IPS-NIHi7 (cell line): ENCODE data around the gene HYI.
"Not testable (repeated sequence)": the region's sequence is repeated elsewhere in the genome, so short reads cannot be mapped to it uniquely, and the experiment has no call there.

ENCODE experiments used
- DNase-seq: peaks from one replicate; pipeline ENCODE4 v3.0.0; 2012; ENCODE audit warnings: mixed read lengths; ENCODE audit errors: extremely low spot score

Gene HYI

GRCh38 chr1:43453442-43454269 lies at the start of gene HYI:
HYI (minus strand) TSS chr1:43453931; CDS start chr1:43453793, 138 bp downstream.
- peak; percentile 89 for DNase-seq

- DNase-seq, result not testable (repeated sequence)
Observed at GRCh38 chr1:43501806-43502205, 48.1 kb upstream of the HYI start.

- no peak for DNase-seq
Observed at GRCh38 chr1:43499898-43500297, 46.2 kb upstream of the HYI start.

GRCh38 chr1:43495204-43495603 lies 41.5 kb upstream of the HYI start:
- DNase-seq, result no peak

- peak; percentile 52 for DNase-seq
Observed at GRCh38 chr1:43493661-43494450, 40.1 kb upstream of the HYI start.

- DNase-seq, result no peak
Observed at GRCh38 chr1:43492826-43493225, 39.1 kb upstream of the HYI start.

- DNase-seq, result no peak
Observed at GRCh38 chr1:43491061-43491460, 37.3 kb upstream of the HYI start.

- DNase-seq, result no peak
Observed at GRCh38 chr1:43488165-43488564, 34.4 kb upstream of the HYI start.

- no peak for DNase-seq
Observed at GRCh38 chr1:43484367-43484766, 30.6 kb upstream of the HYI start.

GRCh38 chr1:43482215-43482614 lies 28.5 kb upstream of the HYI start:
- no peak for DNase-seq

GRCh38 chr1:43481491-43481890 lies 27.8 kb upstream of the HYI start:
- DNase-seq, result no peak

- no peak for DNase-seq
Observed at GRCh38 chr1:43479414-43479813, 25.7 kb upstream of the HYI start.

GRCh38 chr1:43477716-43478115 lies 24.0 kb upstream of the HYI start:
- DNase-seq, result no peak

- not testable (repeated sequence) for DNase-seq
Observed at GRCh38 chr1:43475611-43476401, 22.1 kb upstream of the HYI start.

- DNase-seq, result no peak
Observed at GRCh38 chr1:43473463-43473862, 19.7 kb upstream of the HYI start.

GRCh38 chr1:43472463-43473151 lies 18.9 kb upstream of the HYI start:
- DNase-seq, result not testable (repeated sequence)

- no peak for DNase-seq
Observed at GRCh38 chr1:43472087-43472462, 18.3 kb upstream of the HYI start.

GRCh38 chr1:43469932-43470331 lies 16.2 kb upstream of the HYI start:
- no peak for DNase-seq

GRCh38 chr1:43468414-43468813 lies 14.7 kb upstream of the HYI start:
- no peak for DNase-seq

- no peak for DNase-seq
Observed at GRCh38 chr1:43466403-43466802, 12.7 kb upstream of the HYI start.

GRCh38 chr1:43465505-43466067 lies 11.9 kb upstream of the HYI start:
- DNase-seq, result no peak
